ENCODE results near the gene ITM2B. TPM values are rescaled to one million over a fixed set of nuclear protein-coding genes. Genes with fewer than 3 reads are reported as not detected.

Gene ITM2B
- total RNA-seq, 1 donor from 2014 or later: 358 TPM

DNA sequence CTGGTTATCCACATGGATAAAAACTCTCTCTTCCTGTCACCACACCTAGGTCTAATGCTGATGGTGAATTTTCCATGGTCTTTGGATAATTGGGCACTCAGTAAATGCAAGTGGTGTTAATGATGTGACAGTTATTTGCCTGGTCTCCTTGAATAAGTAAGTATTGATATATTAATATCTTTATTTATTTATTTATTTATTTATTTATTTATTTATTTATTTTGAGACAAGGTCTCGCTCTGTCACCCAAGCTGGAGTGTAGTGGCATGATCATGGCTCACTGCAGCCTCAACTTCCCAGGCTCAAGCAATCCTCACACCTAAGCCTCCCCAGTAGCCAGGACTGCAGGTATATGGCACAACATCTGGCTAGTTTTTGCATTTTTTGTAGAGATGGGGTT, 46.3 kb upstream of the ITM2B start:
- Histone ChIP-seq H2AFZ (ENCODE audit: low read depth, low read length) (no peak overlapping the region), H4K20me1 (ENCODE audit: insufficient read depth, low read length) (no peaks in the 10 kb centered on the region), H3K9me3 (ENCODE audit: insufficient read depth, low read depth, low read length) (no peaks in the 10 kb centered on the region), H3K36me3 (ENCODE audit: insufficient read depth, low read length) (no peaks in the 10 kb centered on the region), H3K79me2 (ENCODE audit: insufficient read depth, low read length) (no peaks in the 10 kb centered on the region), H3K9ac (ENCODE audit: low read length) (no peak overlapping the region), H3K27me3 (ENCODE audit: insufficient read depth, low read length) (no peaks in the 10 kb centered on the region), H3K4me3 (ENCODE audit: insufficient read depth, low read depth, low read length) (no peak overlapping the region), H3K27ac (ENCODE audit: low read depth, low read length) (no peak overlapping the region), H3K4me1 (ENCODE audit: insufficient read depth, low read length) (no peaks in the 10 kb centered on the region), H3K4me2 (ENCODE audit: low read length) (no peak overlapping the region)
- no peak overlapping the region for H3K27ac Mint-ChIP-seq (ENCODE audit: unreplicated experiment)
- peaks cover 2% of the 10 kb centered on the region for H3K4me1 Mint-ChIP-seq (ENCODE audit: low read depth, unreplicated experiment)
- H3K27me3 Mint-ChIP-seq (ENCODE audit: low read depth, unreplicated experiment): no peaks in the 10 kb centered on the region
- TF ChIP-seq CTCF (IDR thresholded peaks at IDR 0.05; ENCODE audit: insufficient read depth, low read depth, low read length) (no peak), EZH2 (IDR thresholded peaks at IDR 0.05; ENCODE audit: insufficient read depth, low read length) (no peak)
- DNase-seq (ENCODE audit: low read depth): no peak
- no peak for FAIRE-seq
- no peak overlapping the region for H3K4me3 Mint-ChIP-seq (ENCODE audit: unreplicated experiment)
- H3K36me3 Mint-ChIP-seq (ENCODE audit: low read depth, unreplicated experiment): no peaks in the 10 kb centered on the region
- no peaks in the 10 kb centered on the region for H3K9me3 Mint-ChIP-seq (ENCODE audit: unreplicated experiment)

DNA sequence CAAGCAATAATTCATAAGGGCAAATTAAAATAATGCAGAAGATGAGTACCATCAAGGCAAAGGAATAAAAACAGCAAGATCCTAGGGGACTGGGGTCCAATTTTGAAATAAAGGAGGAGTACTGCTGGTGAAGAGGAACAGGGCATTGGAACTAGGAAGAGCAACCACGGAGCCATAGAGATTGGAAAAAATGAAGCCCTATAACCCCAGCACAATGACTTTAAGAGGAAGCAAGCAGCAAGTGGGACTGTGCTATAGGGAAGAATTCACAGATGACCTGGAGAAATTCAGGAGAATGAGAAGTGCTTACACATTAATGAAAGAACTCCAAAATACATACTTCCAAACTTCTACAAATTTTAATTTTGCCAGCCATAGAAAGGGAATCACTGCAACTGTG, 44.9 kb upstream of the ITM2B start:
- H3K9me3 Mint-ChIP-seq (ENCODE audit: unreplicated experiment): no peaks in the 10 kb centered on the region
- no peaks in the 10 kb centered on the region for H4K20me1 ChIP-seq (ENCODE audit: insufficient read depth, low read length)
- peaks cover 2% of the 10 kb centered on the region for H3K4me1 Mint-ChIP-seq (ENCODE audit: low read depth, unreplicated experiment)
- no peak overlapping the region for H3K9ac ChIP-seq (ENCODE audit: low read length)
- H3K4me1 ChIP-seq (ENCODE audit: insufficient read depth, low read length): no peaks in the 10 kb centered on the region
- no peak overlapping the region for H2AFZ ChIP-seq (ENCODE audit: low read depth, low read length)
- no peaks in the 10 kb centered on the region for H3K36me3 ChIP-seq (ENCODE audit: insufficient read depth, low read length)
- peaks cover 2% of the 10 kb centered on the region for H3K27me3 ChIP-seq (ENCODE audit: insufficient read depth, low read length)
- H3K4me3 Mint-ChIP-seq (ENCODE audit: unreplicated experiment): no peak overlapping the region
- H3K4me3 ChIP-seq (ENCODE audit: insufficient read depth, low read depth, low read length): no peak overlapping the region
- H3K36me3 Mint-ChIP-seq (ENCODE audit: low read depth, unreplicated experiment): no peaks in the 10 kb centered on the region
- no peaks in the 10 kb centered on the region for H3K27me3 Mint-ChIP-seq (ENCODE audit: low read depth, unreplicated experiment)
- no peak for TF ChIP-seq CTCF (IDR thresholded peaks at IDR 0.05; ENCODE audit: insufficient read depth, low read depth, low read length)
- no peak for TF ChIP-seq EZH2 (IDR thresholded peaks at IDR 0.05; ENCODE audit: insufficient read depth, low read length)
- no peak for DNase-seq (ENCODE audit: low read depth)
- FAIRE-seq: no peak
- H3K4me2 ChIP-seq (ENCODE audit: low read length): no peak overlapping the region
- H3K79me2 ChIP-seq (ENCODE audit: insufficient read depth, low read length): no peaks in the 10 kb centered on the region
- no peak overlapping the region for H3K27ac Mint-ChIP-seq (ENCODE audit: unreplicated experiment)
- H3K27ac ChIP-seq (ENCODE audit: low read depth, low read length): no peak overlapping the region
- H3K9me3 ChIP-seq (ENCODE audit: insufficient read depth, low read depth, low read length): no peaks in the 10 kb centered on the region

DNA sequence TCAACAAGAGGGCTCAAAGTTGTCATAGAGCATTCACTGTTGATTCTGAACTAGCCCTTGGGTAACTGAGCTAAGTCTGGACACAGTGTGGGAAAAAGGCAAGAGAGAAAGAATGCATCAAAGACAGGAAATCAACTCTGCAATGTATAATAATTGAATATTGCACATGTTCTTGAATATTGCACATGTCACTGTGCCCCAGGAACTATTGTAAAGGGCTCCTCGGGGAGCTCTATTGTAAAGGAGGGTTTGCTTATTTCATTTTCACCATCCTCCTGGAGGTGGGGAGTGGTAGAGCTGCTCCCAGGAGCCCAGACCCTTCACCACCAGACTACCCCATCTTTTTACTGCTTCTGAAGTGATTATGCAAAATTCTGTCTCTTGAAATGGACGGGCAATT, 44.4 kb upstream of the ITM2B start:
- FAIRE-seq: no peak
- no peak for DNase-seq (ENCODE audit: low read depth)
- Histone ChIP-seq H3K4me2 (ENCODE audit: low read length) (no peak overlapping the region), H3K9ac (ENCODE audit: low read length) (no peak overlapping the region), H2AFZ (ENCODE audit: low read depth, low read length) (no peak overlapping the region), H4K20me1 (ENCODE audit: insufficient read depth, low read length) (no peaks in the 10 kb centered on the region), H3K27ac (ENCODE audit: low read depth, low read length) (no peak overlapping the region), H3K4me3 (ENCODE audit: insufficient read depth, low read depth, low read length) (no peak overlapping the region), H3K36me3 (ENCODE audit: insufficient read depth, low read length) (no peaks in the 10 kb centered on the region), H3K9me3 (ENCODE audit: insufficient read depth, low read depth, low read length) (no peaks in the 10 kb centered on the region), H3K4me1 (ENCODE audit: insufficient read depth, low read length) (no peaks in the 10 kb centered on the region), H3K27me3 (ENCODE audit: insufficient read depth, low read length) (peaks cover 2% of the 10 kb centered on the region), H3K79me2 (ENCODE audit: insufficient read depth, low read length) (no peaks in the 10 kb centered on the region)
- Mint-ChIP-seq H3K9me3 (ENCODE audit: unreplicated experiment) (no peaks in the 10 kb centered on the region), H3K4me3 (ENCODE audit: unreplicated experiment) (no peak overlapping the region), H3K4me1 (ENCODE audit: low read depth, unreplicated experiment) (peaks cover 2% of the 10 kb centered on the region), H3K36me3 (ENCODE audit: low read depth, unreplicated experiment) (no peaks in the 10 kb centered on the region), H3K27me3 (ENCODE audit: low read depth, unreplicated experiment) (no peaks in the 10 kb centered on the region), H3K27ac (ENCODE audit: unreplicated experiment) (no peak overlapping the region)
- TF ChIP-seq CTCF (IDR thresholded peaks at IDR 0.05; ENCODE audit: insufficient read depth, low read depth, low read length) (no peak), EZH2 (IDR thresholded peaks at IDR 0.05; ENCODE audit: insufficient read depth, low read length) (no peak)

Data from astrocyte (in vitro differentiated cells and primary cell).